IMR-90 (cell line): ENCODE data around the gene TSPAN32. TPM values are rescaled to one million over a fixed set of nuclear protein-coding genes. Genes with fewer than 3 reads are reported as not detected.

ENCODE experiments used
- ATAC-seq: fragments of 200-7000 bp; cut with Tn5 transposase; 2 replicates; pipeline ENCODE4 v1.9.1; 2020; ENCODE audit warnings: low read depth, mild to moderate bottlenecking, moderate library complexity
- BruUV-seq: library from RNA; stranded (reverse); fragments of 400-500 nt; replicated peaks from 2 replicates; lab custom pipeline; 2021; lab: Mats Ljungman, UMichigan
- CTCF ChIA-PET: fragments of 300-600 bp; formaldehyde crosslinking; extraction: SDS; loops from one replicate; lab custom pipeline; 2021; ENCODE audit warnings: antibody characterized with exemption; lab: Yijun Ruan, JAX
- POLR2A ChIA-PET: fragments of 300-600 bp; sonication (Branson Sonifier 250); formaldehyde crosslinking; loops from one replicate; lab custom pipeline; 2022; ENCODE audit warnings: antibody characterized with exemption; ENCODE audit not compliant: unreplicated experiment; lab: Charles Lee
- DNase-seq: peaks from one replicate; pipeline ENCODE4 v3.0.0; 2013
- H2AFZ ChIP-seq: replicated peaks from 2 replicates; pipeline ENCODE3; 2013; ENCODE audit warnings: low read length, mild to moderate bottlenecking; ENCODE audit not compliant: poor library complexity
- H2AK5ac ChIP-seq: 2 replicates; pipeline ENCODE4 v1.6.1; 2013; ENCODE audit warnings: low read depth, low read length, inconsistent platforms
- H2AK9ac ChIP-seq: replicated peaks from 2 replicates; pipeline ENCODE3; 2013; ENCODE audit warnings: mild to moderate bottlenecking, low read depth, low read length, moderate library complexity; ENCODE audit not compliant: poor library complexity
- H2BK120ac ChIP-seq: 2 replicates; pipeline ENCODE4 v1.6.1; 2013; ENCODE audit warnings: low read depth, low read length, inconsistent platforms
- H2BK15ac ChIP-seq: 3 replicates; pipeline ENCODE4 v1.6.1; 2013; ENCODE audit warnings: low read depth, low read length, inconsistent platforms
- H2BK20ac ChIP-seq: 2 replicates; pipeline ENCODE4 v1.6.1; 2013; ENCODE audit warnings: low read depth, mild to moderate bottlenecking, inconsistent platforms, low read length, moderate library complexity
- H2BK5ac ChIP-seq: 2 replicates; pipeline ENCODE4 v1.6.1; 2013; ENCODE audit warnings: mild to moderate bottlenecking, low read depth, low read length, inconsistent platforms; ENCODE audit not compliant: poor library complexity, severe bottlenecking
- H3K14ac ChIP-seq: replicated peaks from 2 replicates; pipeline ENCODE4 v1.6.1; 2013; ENCODE audit warnings: low read depth, low read length, inconsistent platforms
- H3K18ac ChIP-seq: 2 replicates; pipeline ENCODE4 v1.6.1; 2013; ENCODE audit warnings: low read depth, low read length, control low read depth
- H3K23ac ChIP-seq: 2 replicates; pipeline ENCODE4 v1.6.1; 2013; ENCODE audit warnings: low read depth, low read length, inconsistent platforms
- H3K27ac ChIP-seq: 2 replicates; pipeline ENCODE4 v1.5.1; 2013; ENCODE audit warnings: mild to moderate bottlenecking, control low read depth, low read length; ENCODE audit not compliant: insufficient read depth
- H3K27me3 ChIP-seq: 2 replicates; pipeline ENCODE4 v1.6.1; 2013; ENCODE audit warnings: low read length; ENCODE audit not compliant: control insufficient read depth, insufficient read depth
- H3K36me3 ChIP-seq: 2 replicates; pipeline ENCODE4 v1.6.1; 2013; ENCODE audit warnings: low read length, mixed read lengths; ENCODE audit not compliant: control insufficient read depth, insufficient read depth
- H3K4ac ChIP-seq: 2 replicates; pipeline ENCODE4 v1.6.1; 2013; ENCODE audit warnings: low read depth, low read length, inconsistent platforms
- H3K4me1 ChIP-seq: 2 replicates; pipeline ENCODE4 v1.6.1; 2013; ENCODE audit warnings: low read length, mixed read lengths; ENCODE audit not compliant: control insufficient read depth, insufficient read depth
- H3K4me2 ChIP-seq: 2 replicates; pipeline ENCODE4 v1.6.1; 2013; ENCODE audit warnings: low read depth, mild to moderate bottlenecking, control low read depth, low read length, moderate library complexity
- H3K4me3 ChIP-seq: 2 replicates; pipeline ENCODE4 v1.5.1; 2013; ENCODE audit warnings: low read depth, mild to moderate bottlenecking, control low read depth, low read length, moderate library complexity; ENCODE audit not compliant: insufficient read depth
- H3K56ac ChIP-seq: 2 replicates; pipeline ENCODE4 v1.6.1; 2013; ENCODE audit warnings: low read length, inconsistent platforms; ENCODE audit not compliant: insufficient read depth; ENCODE audit errors: extremely low read depth
- H3K79me1 ChIP-seq, 2 experiments: 2 replicates each; pipeline ENCODE4 v1.6.1; 2013; ENCODE audit warnings: low read length in 2 of 2, inconsistent platforms in 1 of 2, low read depth in 1 of 2
- H3K9ac ChIP-seq: 2 replicates; pipeline ENCODE4 v1.6.1; 2013; ENCODE audit warnings: low read depth, low read length, control low read depth
- H3K9me1 ChIP-seq: 2 replicates; pipeline ENCODE4 v1.6.1; 2013; ENCODE audit warnings: low read length, inconsistent platforms; ENCODE audit not compliant: insufficient read depth
- H3K9me3 ChIP-seq: 2 replicates; pipeline ENCODE4 v1.6.1; 2013; ENCODE audit warnings: low read length; ENCODE audit not compliant: control insufficient read depth, insufficient read depth
- H4K20me1 ChIP-seq: 2 replicates; pipeline ENCODE4 v1.6.1; 2013; ENCODE audit warnings: low read length, inconsistent platforms; ENCODE audit not compliant: insufficient read depth
- H4K5ac ChIP-seq: 2 replicates; pipeline ENCODE4 v1.6.1; 2013; ENCODE audit warnings: mild to moderate bottlenecking, low read depth, low read length, control low read depth
- H4K8ac ChIP-seq, 2 experiments: 2 replicates each; pipeline ENCODE4 v1.6.1; 2013; ENCODE audit warnings: low read depth in 2 of 2, low read length in 2 of 2, control low read depth in 1 of 2, inconsistent platforms in 1 of 2
- H4K91ac ChIP-seq: 2 replicates; pipeline ENCODE4 v1.6.1; 2013; ENCODE audit warnings: low read depth, low read length, inconsistent platforms; ENCODE audit not compliant: insufficient read depth
- BHLHE40 ChIP-seq: fragments of 150-350 bp; IDR thresholded peaks from 2 replicates; pipeline ENCODE4 v1.6.1; 2016; ENCODE audit warnings: mild to moderate bottlenecking, low read depth, low read length
- CEBPB ChIP-seq: IDR thresholded peaks from 2 replicates; pipeline ENCODE4 v1.6.1; 2012; ENCODE audit warnings: low read depth, low read length, improper control_type of control experiment
- CHD1 ChIP-seq: IDR thresholded peaks from 2 replicates; pipeline ENCODE4 v1.6.1; 2012; ENCODE audit warnings: low read depth, low read length, improper control_type of control experiment
- CTCF ChIP-seq: conservative IDR thresholded peaks from 2 replicates; pipeline ENCODE4 v1.5.1; 2012; ENCODE audit warnings: mild to moderate bottlenecking, low read depth, low read length, improper control_type of control experiment
- ELK1 ChIP-seq: fragments of 150-350 bp; IDR thresholded peaks from 2 replicates; pipeline ENCODE4 v1.6.1; 2016; ENCODE audit warnings: low read depth, mild to moderate bottlenecking, low read length, moderate library complexity, borderline replicate concordance
- MAFK ChIP-seq: IDR thresholded peaks from 2 replicates; pipeline ENCODE4 v1.6.1; 2012; ENCODE audit warnings: low read depth, low read length, improper control_type of control experiment
- MAZ ChIP-seq: IDR thresholded peaks from 2 replicates; pipeline ENCODE4 v1.6.1; 2012; ENCODE audit warnings: low read depth, mild to moderate bottlenecking, low read length, improper control_type of control experiment, moderate library complexity, borderline replicate concordance
- NFE2L2 ChIP-seq: fragments of 150-350 bp; IDR thresholded peaks from 2 replicates; pipeline ENCODE4 v1.6.1; 2016; ENCODE audit warnings: low read depth, mild to moderate bottlenecking, low read length
- POLR2A ChIP-seq: IDR thresholded peaks from 2 replicates; pipeline ENCODE4 v1.6.1; 2012; ENCODE audit warnings: mild to moderate bottlenecking, low read depth, low read length
- RAD21 ChIP-seq: IDR thresholded peaks from 2 replicates; pipeline ENCODE4 v1.6.1; 2012; ENCODE audit warnings: low read length, improper control_type of control experiment
- RCOR1 ChIP-seq: IDR thresholded peaks from 2 replicates; pipeline ENCODE4 v1.6.1; 2012; ENCODE audit warnings: mild to moderate bottlenecking, low read length, improper control_type of control experiment; ENCODE audit not compliant: insufficient replicate concordance
- SMC3 ChIP-seq: fragments of 150-350 bp; IDR thresholded peaks from 2 replicates; pipeline ENCODE4 v1.6.1; 2016; ENCODE audit warnings: low read depth, mild to moderate bottlenecking, antibody characterized with exemption, low read length, moderate library complexity
- USF2 ChIP-seq: fragments of 150-350 bp; IDR thresholded peaks from 2 replicates; pipeline ENCODE4 v1.6.1; 2017; ENCODE audit warnings: mild to moderate bottlenecking, antibody characterized with exemption, low read length, low read depth
- WGBS, 2 experiments: methylation state at CpG; one replicate each; pipeline versions ENCODE4 v1.1.5 to v1.1.7; 2013; ENCODE audit warnings: missing lambda C conversion rate in 2 of 2; ENCODE audit not compliant: insufficient read length in 1 of 2; ENCODE audit errors: extremely low coverage in 2 of 2; 5-methylcytosine and 5-hydroxymethylcytosine counted together
- dilution Hi-C: fragments of 300-500 bp; cut with HindIII; formaldehyde crosslinking; loops from one replicate; pipeline ENCODE4 v1.14.3; 2018; ENCODE audit warnings: low sequenced_read_pairs; ENCODE audit not compliant: unreplicated experiment
- in situ Hi-C: fragments of 300-500 bp; cut with MboI; formaldehyde crosslinking; loops from 3 replicates; pipeline ENCODE4 v1.14.3; 2019; ENCODE audit warnings: low sequenced_read_pairs, inconsistent platforms, mixed read lengths
- intact Hi-C: fragments of 100-400 bp; cut with micrococcal nuclease; formaldehyde crosslinking; loops from 2 replicates; pipeline ENCODE4 v1.10.0; 2022
- polyA plus RNA-seq, 3 experiments: library from polyadenylated mRNA; depleted of rRNA; stranded (reverse); fragments of >200 nt; gene quantifications; 2 replicates each; pipeline ENCODE4 v1.2.3, GENCODE V29; 2012; ENCODE audit warnings: low replicate concordance in 1 of 3
- total RNA-seq: library from RNA; depleted of rRNA; stranded (reverse); fragments of >200 nt; gene quantifications from 2 replicates; pipeline ENCODE4 v1.2.3, GENCODE V29; 2012

The TSPAN32 gene
- total and polyA plus RNA-seq, 2 of the 4 experiments (the other 2 are of a cell fraction), result 0.07 TPM; not detected in 1

GRCh38 chr11:2264366-2265053 lies 37.3 kb upstream of the TSPAN32 start:
- ATAC-seq (no peak), DNase-seq (no peak)
- H3K9me1 ChIP-seq, result no peaks in the 10 kb centered on the region
- H3K79me1 ChIP-seq, result no peaks in the 10 kb centered on the region
- no peak overlapping the region for H2BK20ac ChIP-seq
- no peak overlapping the region for H2AFZ ChIP-seq
- H3K23ac ChIP-seq, result no peak overlapping the region
- H3K4ac ChIP-seq, result no peak overlapping the region
- H4K20me1 ChIP-seq, result no peaks in the 10 kb centered on the region
- dilution Hi-C loops (no loop called here), intact Hi-C loops (no loop called here), in situ Hi-C loops (no loop called here)
- no peak overlapping the region for H3K18ac ChIP-seq
- no peaks in the 10 kb centered on the region for H3K36me3 ChIP-seq
- H3K4me1 ChIP-seq, result no peaks in the 10 kb centered on the region
- H3K4me3 ChIP-seq, result no peak overlapping the region
- no peak overlapping the region for H2BK15ac ChIP-seq
- H4K91ac ChIP-seq, result no peak overlapping the region
- WGBS, 2 experiments, result 55% methylated on average over 15 of the region's 22 CpGs; no CpG with 5 or more reads in 1 of the 2 experiments
- H2AK5ac ChIP-seq, result no peak overlapping the region
- H3K56ac ChIP-seq, result no peak overlapping the region
- BruUV-seq, result no TSS peak
- TF ChIP-seq CTCF, result no peak
- TF ChIP-seq CHD1, result no peak
- no peak for TF ChIP-seq RAD21
- TF ChIP-seq NFE2L2, result no peak
- no peak for TF ChIP-seq CEBPB
- no peak for TF ChIP-seq MAZ
- TF ChIP-seq SMC3, result no peak
- no peak for TF ChIP-seq MAFK
- TF ChIP-seq USF2, result no peak
- TF ChIP-seq POLR2A, result no peak
- no peak for TF ChIP-seq RCOR1
- TF ChIP-seq BHLHE40, result no peak
- TF ChIP-seq ELK1, result no peak
- peaks cover 62% of the 10 kb centered on the region for H3K27me3 ChIP-seq
- no peak overlapping the region for H3K27ac ChIP-seq
- no peak overlapping the region for H2AK9ac ChIP-seq
- H3K9ac ChIP-seq, result no peak overlapping the region
- ChIA-PET POLR2A (no interaction called here), CTCF (no interaction called here)
- H2BK120ac ChIP-seq, result no peak overlapping the region
- no peak overlapping the region for H2BK5ac ChIP-seq
- no peak overlapping the region for H3K4me2 ChIP-seq
- no peak overlapping the region for H3K14ac ChIP-seq
- H3K9me3 ChIP-seq, result no peaks in the 10 kb centered on the region
- no peak overlapping the region for H4K5ac ChIP-seq
- H4K8ac ChIP-seq, result no peak overlapping the region
